BLaER1 treated with 17β-estradiol and CSF1 and Interleukin-3, amounts not matched to agents 10 nM and 100 nM (cell line): Measurements from ENCODE around the gene GMDS.
A peak's percentile ranks its signal among the peaks of the same experiment; 100 is the strongest.

Experiments
- H3K27ac ChIP-seq, 11 experiments: shearing (Covaris generic); formaldehyde crosslinking; 2 replicates each; pipeline ENCODE4 v1.8.1; 2022
- H3K27me3 ChIP-seq, 11 experiments: shearing (Covaris generic); formaldehyde crosslinking; 2 replicates each; pipeline ENCODE4 v1.8.1; 2022
- H3K36me3 ChIP-seq, 11 experiments: shearing (Covaris generic); formaldehyde crosslinking; 2 replicates each; pipeline ENCODE4 v1.8.1; 2022
- H3K4me1 ChIP-seq, 10 experiments: shearing (Covaris generic); formaldehyde crosslinking; 2 replicates each; pipeline ENCODE4 v1.8.1; 2022
- H3K4me2 ChIP-seq, 11 experiments: shearing (Covaris generic); formaldehyde crosslinking; 2 replicates each; pipeline ENCODE4 v1.8.1; 2022
- H3K4me3 ChIP-seq, 10 experiments: shearing (Covaris generic); formaldehyde crosslinking; 2 replicates each; pipeline ENCODE4 v1.8.1; 2022
- H3K9ac ChIP-seq, 11 experiments: shearing (Covaris generic); formaldehyde crosslinking; 2 replicates each; pipeline ENCODE4 v1.8.1; 2022
- H3K9me3 ChIP-seq, 11 experiments: shearing (Covaris generic); formaldehyde crosslinking; replicated peaks in 1 of 11; 2 replicates each; pipeline ENCODE4 v1.8.1; 2022
- H4K20me1 ChIP-seq, 11 experiments: shearing (Covaris generic); formaldehyde crosslinking; 2 replicates each; pipeline ENCODE4 v1.8.1; 2022
- Cebpa-rat ChIP-seq, 11 experiments: shearing (Covaris generic); IDR thresholded peaks; 2 replicates each; pipeline ENCODE4 v1.8.1; 2022

GMDS gene

DNA sequence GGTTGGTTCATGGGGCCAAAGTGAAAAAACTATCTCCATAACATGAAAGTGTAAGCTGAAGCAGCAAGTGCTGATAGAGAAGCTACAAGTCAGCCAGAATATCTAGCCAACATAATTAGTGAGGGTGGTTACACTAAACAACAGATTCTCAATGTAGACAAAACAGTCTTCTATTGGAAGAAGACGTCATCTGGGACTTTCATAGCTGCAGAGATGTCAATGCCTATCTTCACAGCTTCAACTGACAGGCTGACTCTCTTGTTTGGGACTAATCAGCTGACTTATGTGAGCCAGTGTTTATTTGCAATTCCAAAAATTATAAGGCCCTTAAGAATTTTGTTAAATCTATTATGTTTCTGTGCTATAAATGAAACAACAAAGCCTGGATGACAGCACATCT lies 63.2 kb downstream of the GMDS start:
- H3K4me1 ChIP-seq = no peaks in the 10 kb centered on the region
- H3K9me3 ChIP-seq = peaks cover 9 to 14% (median 11%) of the 10 kb centered on the region in 11 experiments
- H4K20me1 ChIP-seq = peaks cover 0 to 16% (median 0%) of the 10 kb centered on the region in 11 experiments; a peak in 2 of 22 replicates
- H3K4me3 ChIP-seq = no peak overlapping the region
- H3K36me3 ChIP-seq = no peaks in the 10 kb centered on the region
- H3K4me2 ChIP-seq = no peak overlapping the region
- H3K9ac ChIP-seq = no peak overlapping the region
- no peaks in the 10 kb centered on the region for H3K27me3 ChIP-seq
- no peak overlapping the region for H3K27ac ChIP-seq
- no peak for TF ChIP-seq Cebpa-rat (IDR thresholded peaks at IDR 0.05)

DNA sequence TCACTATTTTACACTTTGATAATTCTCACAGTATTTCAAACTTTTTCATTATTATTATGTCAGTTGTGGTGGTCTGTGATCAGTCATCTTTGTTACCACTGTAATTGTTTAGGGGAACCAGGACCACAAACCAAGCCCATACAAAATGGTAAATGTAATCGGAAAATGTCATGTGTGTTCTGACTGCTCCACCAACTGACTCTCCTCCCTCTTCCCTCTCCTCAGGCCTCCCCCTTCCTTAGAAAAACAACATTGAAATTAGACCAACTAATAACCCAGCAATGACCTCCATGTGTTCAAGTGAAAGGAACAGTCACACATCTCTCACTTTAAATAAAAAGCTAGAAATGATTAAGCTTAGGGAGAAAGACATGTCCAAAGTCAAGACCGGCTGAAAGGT lies 63.8 kb downstream of the GMDS start:
- Histone ChIP-seq H3K36me3 (no peaks in the 10 kb centered on the region), H3K4me1 (no peaks in the 10 kb centered on the region), H3K27ac (no peak overlapping the region), H4K20me1 (peaks cover 0 to 16% (median 0%) of the 10 kb centered on the region in 11 experiments; a peak in 2 of 22 replicates), H3K9me3 (peaks cover 9 to 15% (median 11%) of the 10 kb centered on the region in 11 experiments), H3K4me3 (no peak overlapping the region), H3K4me2 (no peak overlapping the region), H3K27me3 (no peaks in the 10 kb centered on the region), H3K9ac (no peak overlapping the region)
- no peak for TF ChIP-seq Cebpa-rat (IDR thresholded peaks at IDR 0.05)

DNA sequence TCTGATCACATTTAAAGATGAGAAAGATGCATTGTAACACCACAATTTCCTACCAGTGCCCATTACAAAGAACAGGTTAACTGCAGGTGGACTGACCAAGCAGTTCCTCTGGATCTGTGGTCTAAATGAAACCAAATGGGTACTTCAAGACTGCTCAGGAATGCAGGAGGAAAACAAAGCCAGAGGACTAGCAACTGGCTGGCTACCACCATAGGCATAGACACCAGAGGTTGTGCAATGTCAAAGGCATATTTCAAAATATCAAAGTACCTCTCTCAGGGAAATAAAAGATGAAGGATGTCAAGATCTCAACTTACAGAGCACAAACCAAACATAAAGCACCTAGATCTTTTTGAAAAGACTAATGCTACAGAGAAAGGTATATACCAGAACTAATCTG lies 65.5 kb downstream of the GMDS start:
- Histone ChIP-seq H3K36me3 (no peaks in the 10 kb centered on the region), H3K9ac (no peak overlapping the region), H3K27ac (no peak overlapping the region), H3K4me1 (no peaks in the 10 kb centered on the region), H4K20me1 (peaks cover 0 to 21% (median 0%) of the 10 kb centered on the region in 11 experiments; a peak in 3 of 22 replicates), H3K27me3 (no peaks in the 10 kb centered on the region), H3K9me3 (peaks cover 9 to 15% (median 11%) of the 10 kb centered on the region in 11 experiments), H3K4me2 (no peak overlapping the region), H3K4me3 (no peak overlapping the region)
- no peak for TF ChIP-seq Cebpa-rat (IDR thresholded peaks at IDR 0.05)

DNA sequence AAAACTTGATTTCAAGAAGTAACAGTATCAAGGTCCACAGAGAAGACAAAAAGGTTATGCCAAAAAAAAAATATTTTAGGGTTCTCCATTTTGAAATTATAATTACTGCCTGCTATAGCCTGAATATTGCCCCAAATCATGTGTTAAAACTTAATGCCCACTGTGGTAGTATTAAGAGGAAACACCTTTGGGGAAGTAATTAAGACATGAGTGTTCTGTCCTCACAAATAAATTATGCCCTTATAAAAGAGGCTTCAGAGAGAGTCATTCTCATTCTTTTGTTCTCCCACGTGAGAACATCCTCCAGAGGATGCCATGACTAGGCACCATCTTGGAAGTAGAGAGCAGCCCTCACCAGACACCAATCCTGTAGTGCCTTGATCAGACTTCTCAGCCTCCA lies 66.2 kb downstream of the GMDS start:
- H4K20me1 ChIP-seq = peaks cover 0 to 14% (median 0%) of the 10 kb centered on the region in 11 experiments; a peak in 3 of 22 replicates
- TF ChIP-seq Cebpa-rat (IDR thresholded peaks at IDR 0.05) = no peak
- no peaks in the 10 kb centered on the region for H3K36me3 ChIP-seq
- no peak overlapping the region for H3K9ac ChIP-seq
- H3K27me3 ChIP-seq = no peaks in the 10 kb centered on the region
- no peak overlapping the region for H3K27ac ChIP-seq
- H3K4me2 ChIP-seq = no peak overlapping the region
- H3K4me1 ChIP-seq = no peaks in the 10 kb centered on the region
- no peak overlapping the region for H3K4me3 ChIP-seq
- peaks cover 9 to 15% (median 11%) of the 10 kb centered on the region in 11 experiments for H3K9me3 ChIP-seq

DNA sequence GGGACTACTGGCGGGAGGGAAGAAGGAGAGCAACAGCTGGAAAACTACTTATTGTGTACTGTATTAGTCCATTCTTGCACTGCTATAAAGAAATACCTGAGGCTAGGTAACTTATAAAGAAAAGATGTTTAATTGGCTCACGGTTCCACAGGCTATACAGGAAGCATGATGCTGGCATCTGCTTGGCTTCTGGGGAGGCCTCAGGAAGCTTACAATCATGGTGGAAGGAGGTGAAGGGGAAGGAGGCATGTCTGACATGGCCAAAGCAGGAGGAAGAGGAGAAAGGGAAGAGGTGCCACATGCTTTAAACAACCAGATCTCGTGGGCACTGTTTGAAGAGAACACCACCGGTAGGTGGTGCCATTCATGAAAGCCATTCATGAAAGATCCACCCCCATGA lies 67.3 kb downstream of the GMDS start:
- peaks cover 0 to 11% (median 0%) of the 10 kb centered on the region in 11 experiments; a peak in 3 of 22 replicates for H4K20me1 ChIP-seq
- H3K4me1 ChIP-seq = peaks cover 0 to 5% (median 0%) of the 10 kb centered on the region in 10 experiments; a peak in 1 of 20 replicates
- H3K4me3 ChIP-seq = no peak overlapping the region
- TF ChIP-seq Cebpa-rat (IDR thresholded peaks at IDR 0.05) = no peak
- no peak overlapping the region for H3K27ac ChIP-seq
- no peak overlapping the region for H3K9ac ChIP-seq
- H3K27me3 ChIP-seq = no peaks in the 10 kb centered on the region
- H3K4me2 ChIP-seq = no peak overlapping the region
- no peaks in the 10 kb centered on the region for H3K36me3 ChIP-seq
- peaks cover 9 to 15% (median 11%) of the 10 kb centered on the region in 11 experiments for H3K9me3 ChIP-seq

DNA sequence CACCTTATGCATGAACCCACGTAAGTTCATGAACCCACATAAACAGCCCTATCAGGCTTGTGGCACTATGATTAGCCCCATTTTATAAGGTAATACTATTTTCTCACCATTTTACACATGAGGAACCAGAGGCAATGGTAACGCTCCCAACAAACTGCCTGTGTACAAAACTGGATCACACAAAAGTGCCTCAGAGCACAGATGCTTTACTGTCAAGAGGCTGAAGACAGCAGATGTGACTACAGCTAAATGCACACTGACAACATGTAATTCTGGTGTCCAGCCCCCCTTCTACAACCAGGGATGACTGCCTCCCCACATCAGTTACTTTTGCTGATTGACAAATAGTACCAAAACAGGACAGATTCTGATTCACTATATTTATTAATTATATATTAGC lies 69.6 kb downstream of the GMDS start:
- no peak for TF ChIP-seq Cebpa-rat (IDR thresholded peaks at IDR 0.05)
- H3K4me2 ChIP-seq = no peak overlapping the region
- peaks cover 0 to 10% (median 0%) of the 10 kb centered on the region in 10 experiments; a peak in 2 of 20 replicates for H3K4me1 ChIP-seq
- H3K27me3 ChIP-seq = no peaks in the 10 kb centered on the region
- H3K9me3 ChIP-seq = peaks cover 9 to 15% (median 11%) of the 10 kb centered on the region in 11 experiments
- H3K4me3 ChIP-seq = no peak overlapping the region
- H4K20me1 ChIP-seq = peaks cover 0 to 5% (median 0%) of the 10 kb centered on the region in 11 experiments; a peak in 2 of 22 replicates
- H3K36me3 ChIP-seq = no peaks in the 10 kb centered on the region
- H3K9ac ChIP-seq = no peak overlapping the region
- H3K27ac ChIP-seq = no peak overlapping the region

DNA sequence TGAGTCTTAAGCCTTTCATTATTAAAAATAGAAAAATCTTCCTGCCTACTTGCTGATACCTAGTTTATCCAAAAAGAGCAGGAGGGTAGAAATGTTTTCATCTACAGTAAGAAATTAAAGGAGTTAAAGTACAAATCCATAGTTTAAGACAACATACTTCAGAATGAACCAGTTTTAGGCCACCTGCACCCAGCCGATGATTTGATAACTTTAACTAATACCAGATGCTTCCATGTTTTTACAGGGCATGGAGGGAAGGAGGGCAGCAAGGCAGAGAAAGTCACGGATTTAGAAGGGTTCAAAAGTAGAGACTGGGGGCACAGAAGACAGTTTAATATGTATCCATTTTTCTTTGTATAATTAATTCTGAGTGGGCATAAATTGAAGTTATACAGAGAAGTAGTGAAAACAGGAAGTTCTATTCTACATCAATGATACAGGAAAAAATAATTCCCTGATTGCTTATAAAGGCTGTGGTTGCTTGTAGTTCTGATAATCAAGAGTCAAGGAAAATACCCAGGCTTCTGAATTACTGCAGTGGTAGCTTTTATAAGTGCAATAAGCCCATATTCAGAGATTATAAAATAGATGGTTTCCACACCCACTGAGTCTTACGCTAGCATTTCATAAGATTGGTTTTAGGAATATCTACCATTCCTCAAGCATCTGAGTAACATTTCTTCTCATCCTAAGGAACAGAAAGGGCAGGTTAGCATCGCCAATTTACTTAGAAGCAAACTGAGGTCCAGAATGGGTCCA lies 72.0 kb downstream of the GMDS start:
- H3K4me2 ChIP-seq = no peak overlapping the region
- H3K4me1 ChIP-seq = peaks cover 0 to 10% (median 0%) of the 10 kb centered on the region in 10 experiments; a peak in 3 of 20 replicates
- H3K4me3 ChIP-seq = no peak overlapping the region
- no peaks in the 10 kb centered on the region for H3K36me3 ChIP-seq
- peaks cover 8 to 12% (median 9%) of the 10 kb centered on the region in 11 experiments for H3K9me3 ChIP-seq
- no peaks in the 10 kb centered on the region for H3K27me3 ChIP-seq
- no peak overlapping the region for H3K9ac ChIP-seq
- no peak for TF ChIP-seq Cebpa-rat (IDR thresholded peaks at IDR 0.05)
- no peak overlapping the region for H3K27ac ChIP-seq
- H4K20me1 ChIP-seq = peaks cover 0 to 5% (median 0%) of the 10 kb centered on the region in 11 experiments; a peak in 2 of 22 replicates

DNA sequence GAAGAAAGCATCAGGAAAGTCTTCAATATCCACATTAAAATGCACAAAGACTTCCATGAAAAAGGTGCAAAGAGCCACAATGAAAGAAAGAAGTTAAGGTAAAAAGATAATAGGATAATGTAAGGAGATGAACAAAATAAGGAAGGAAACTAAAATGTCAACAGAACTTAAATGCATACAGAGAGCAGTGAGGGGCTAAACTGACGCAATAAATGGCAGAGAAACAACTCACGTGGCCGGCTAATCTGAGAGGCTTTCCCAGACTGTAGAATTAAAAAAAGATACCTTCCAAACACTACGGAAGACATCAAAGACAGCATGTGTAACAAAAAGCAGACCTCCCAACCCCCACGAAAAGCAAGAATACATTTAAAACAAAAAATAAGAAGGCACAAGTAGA lies 73.7 kb downstream of the GMDS start:
- Histone ChIP-seq H3K4me3 (no peak overlapping the region), H3K36me3 (no peaks in the 10 kb centered on the region), H3K9me3 (peaks cover 0 to 3% (median 0%) of the 10 kb centered on the region in 11 experiments; a peak in 2 of 22 replicates), H3K4me1 (peaks cover 0 to 16% (median 9%) of the 10 kb centered on the region in 10 experiments; a peak in 15 of 20 replicates), H4K20me1 (peaks cover 0 to 5% (median 0%) of the 10 kb centered on the region in 11 experiments; a peak in 2 of 22 replicates), H3K27ac (no peak overlapping the region), H3K9ac (no peak overlapping the region), H3K4me2 (no peak overlapping the region), H3K27me3 (no peaks in the 10 kb centered on the region)
- TF ChIP-seq Cebpa-rat (IDR thresholded peaks at IDR 0.05) = no peak

DNA sequence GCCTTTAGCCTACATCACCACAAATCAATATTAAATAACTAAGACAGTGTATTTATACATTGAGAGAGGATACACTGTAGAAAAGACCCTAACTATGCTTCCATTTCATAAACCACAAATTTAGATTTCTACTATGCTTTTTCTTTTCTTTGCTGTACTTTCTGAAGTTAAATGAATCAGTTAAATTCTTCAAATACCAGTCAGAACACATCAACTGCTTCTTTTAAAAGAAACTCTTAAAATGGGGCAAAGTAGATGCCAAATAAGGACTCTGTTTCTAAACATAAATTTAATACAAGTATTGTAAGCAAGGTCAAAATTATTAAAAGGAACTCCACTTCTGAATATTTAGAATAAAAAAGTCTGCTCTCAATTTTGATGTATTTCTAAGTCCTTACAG lies 76.9 kb downstream of the GMDS start:
- H3K27me3 ChIP-seq = no peaks in the 10 kb centered on the region
- no peaks in the 10 kb centered on the region; a peak in 1 of 22 replicates for H4K20me1 ChIP-seq
- no peak for TF ChIP-seq Cebpa-rat (IDR thresholded peaks at IDR 0.05)

More for the DNA sequence above, 76.9 kb downstream of the GMDS start:
- peaks cover 17 to 33% (median 25%) of the 10 kb centered on the region in 11 experiments for H3K9me3 ChIP-seq
- no peak overlapping the region for H3K27ac ChIP-seq
- H3K4me2 ChIP-seq = peak overlapping the region in 4 of 11 experiments; percentile 33 to 47 (median 39); a peak in 5 of 22 replicates
- H3K4me1 ChIP-seq = peaks cover 0 to 12% (median 8%) of the 10 kb centered on the region in 10 experiments; a peak in 15 of 20 replicates
- no peak overlapping the region for H3K4me3 ChIP-seq
- no peak overlapping the region for H3K9ac ChIP-seq
- H3K36me3 ChIP-seq = peaks cover 0 to 7% (median 4%) of the 10 kb centered on the region in 11 experiments; a peak in 6 of 22 replicates
